Thyroid gland (tissue), 4 donors: Measurements from ENCODE around the gene LGALS7B.

ENCODE experiments used
- CTCF ChIP-seq, 6 experiments: fragments of 200-600 bp in 3 of 6; fragments of 450-650 bp in 3 of 6; sonication (generic) in 3 of 6; IDR thresholded peaks; one replicate each; pipeline ENCODE4 v1.5.1; 2016 to 2019; ENCODE audit warnings: antibody characterized with exemption in 6 of 6, mild to moderate bottlenecking in 2 of 6, inconsistent platforms in 1 of 6, moderate library complexity in 1 of 6
- POLR2A ChIP-seq, 2 donors: fragments of 450-650 bp; IDR thresholded peaks; one replicate each; pipeline ENCODE4 v1.6.1; 2017; ENCODE audit warnings: antibody characterized with exemption in 2 of 2, mild to moderate bottlenecking in 2 of 2, moderate library complexity in 1 of 2

GRCh38 chr19:38799104-38799503, 10.1 kb downstream of the LGALS7B start:
- TF ChIP-seq CTCF (IDR thresholded peaks at IDR 0.05) (no peak), POLR2A (IDR thresholded peaks at IDR 0.05) (no peak)
